Neural crest cell (in vitro differentiated cells): ENCODE results near the gene NTM. TPM values are rescaled to one million over a fixed set of nuclear protein-coding genes. Genes with fewer than 3 reads are reported as not detected.

ENCODE experiments used
- DNase-seq: peaks from one replicate; pipeline ENCODE4 v3.0.0; 2021; ENCODE audit warnings: low read depth, mixed read lengths, low spot score
- H3K27ac Mint-ChIP-seq: one replicate; pipeline ENCODE4 v1.8.0; 2021; ENCODE audit warnings: mild to moderate bottlenecking, mixed read lengths; ENCODE audit not compliant: unreplicated experiment
- H3K27me3 Mint-ChIP-seq: 2 replicates; pipeline ENCODE4 v1.8.0; 2021; ENCODE audit warnings: low read depth, mild to moderate bottlenecking, mixed read lengths
- H3K36me3 Mint-ChIP-seq: 2 replicates; pipeline ENCODE4 v1.8.0; 2021; ENCODE audit warnings: low read depth, mild to moderate bottlenecking, mixed read lengths
- H3K4me1 Mint-ChIP-seq: 2 replicates; pipeline ENCODE4 v1.8.0; 2021; ENCODE audit warnings: mixed read lengths
- H3K4me3 Mint-ChIP-seq: one replicate; pipeline ENCODE4 v1.8.0; 2021; ENCODE audit warnings: mild to moderate bottlenecking, mixed read lengths
- H3K9me3 Mint-ChIP-seq: 2 replicates; pipeline ENCODE4 v1.8.0; 2021; ENCODE audit warnings: mixed read lengths
- total RNA-seq: library from RNA; stranded (reverse); gene quantifications from 2 replicates; pipeline ENCODE4 v1.2.1, GENCODE V29; 2021
- TF ChIP-seq, protein P1 (sequence below): fragments of 200-600 bp; sonication (generic); conservative IDR thresholded peaks from 2 replicates; pipeline ENCODE4 v1.5.0; 2021; ENCODE audit warnings: antibody characterized with exemption, mild to moderate bottlenecking

Gene NTM
- total RNA-seq, 1 donor from 2014 or later, result 11.3 TPM

DNA sequence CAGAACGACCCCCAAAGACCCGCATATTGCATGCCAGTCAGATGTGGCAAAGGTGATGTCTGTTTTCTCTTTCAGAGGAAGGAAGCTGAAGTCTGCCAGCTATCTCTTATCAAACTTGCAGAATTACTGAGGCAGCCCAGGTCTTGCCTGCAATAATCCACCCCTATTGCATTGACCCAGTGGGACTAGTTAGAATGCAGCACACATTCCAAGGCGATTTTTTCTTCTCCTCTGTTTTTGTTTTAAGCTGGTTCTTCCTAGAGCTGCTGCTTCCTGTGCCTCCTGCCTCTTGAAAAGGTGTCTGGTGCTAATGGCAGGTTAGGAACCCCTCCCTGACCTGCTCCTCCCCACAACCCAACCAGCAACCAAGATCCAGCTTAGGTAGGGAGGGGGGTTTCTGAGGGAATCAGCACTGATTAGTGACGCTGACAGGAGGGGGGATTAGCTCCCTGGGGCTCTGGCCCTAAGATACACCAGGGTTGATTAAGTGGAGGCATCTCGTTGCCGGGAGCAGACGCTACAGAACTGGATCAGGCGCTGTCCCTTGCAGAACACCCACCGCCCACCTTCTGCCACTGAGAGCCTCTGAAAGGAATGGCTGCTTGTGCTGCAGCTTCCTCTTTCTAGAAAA is 2.8 kb downstream of the NTM start:
- no peak for DNase-seq
- TF ChIP-seq, protein P1, sequence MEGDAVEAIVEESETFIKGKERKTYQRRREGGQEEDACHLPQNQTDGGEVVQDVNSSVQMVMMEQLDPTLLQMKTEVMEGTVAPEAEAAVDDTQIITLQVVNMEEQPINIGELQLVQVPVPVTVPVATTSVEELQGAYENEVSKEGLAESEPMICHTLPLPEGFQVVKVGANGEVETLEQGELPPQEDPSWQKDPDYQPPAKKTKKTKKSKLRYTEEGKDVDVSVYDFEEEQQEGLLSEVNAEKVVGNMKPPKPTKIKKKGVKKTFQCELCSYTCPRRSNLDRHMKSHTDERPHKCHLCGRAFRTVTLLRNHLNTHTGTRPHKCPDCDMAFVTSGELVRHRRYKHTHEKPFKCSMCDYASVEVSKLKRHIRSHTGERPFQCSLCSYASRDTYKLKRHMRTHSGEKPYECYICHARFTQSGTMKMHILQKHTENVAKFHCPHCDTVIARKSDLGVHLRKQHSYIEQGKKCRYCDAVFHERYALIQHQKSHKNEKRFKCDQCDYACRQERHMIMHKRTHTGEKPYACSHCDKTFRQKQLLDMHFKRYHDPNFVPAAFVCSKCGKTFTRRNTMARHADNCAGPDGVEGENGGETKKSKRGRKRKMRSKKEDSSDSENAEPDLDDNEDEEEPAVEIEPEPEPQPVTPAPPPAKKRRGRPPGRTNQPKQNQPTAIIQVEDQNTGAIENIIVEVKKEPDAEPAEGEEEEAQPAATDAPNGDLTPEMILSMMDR, result no peak
- H3K4me3 Mint-ChIP-seq, result no peak overlapping the region

DNA sequence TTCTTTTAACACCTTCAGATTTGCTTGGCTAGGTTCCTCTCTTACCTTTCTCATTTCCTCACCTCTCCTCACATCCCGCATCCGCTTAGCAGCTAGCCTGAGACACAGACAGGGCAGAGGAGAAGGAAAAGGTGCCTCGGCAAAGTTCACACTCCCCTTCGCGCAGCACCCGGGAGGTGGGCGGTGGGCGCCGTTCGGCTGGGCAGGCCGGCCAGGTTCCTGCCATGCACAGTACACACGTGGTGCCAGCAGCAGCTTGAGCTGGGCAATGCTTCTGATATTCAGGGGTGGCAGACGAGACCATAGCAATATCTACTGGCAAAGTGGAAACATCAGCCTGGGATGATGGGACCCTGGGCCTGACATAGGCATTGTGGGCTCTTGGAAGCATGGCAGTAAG is 3.3 kb downstream of the NTM start:
- H3K9me3 Mint-ChIP-seq, result no peaks in the 10 kb centered on the region
- TF ChIP-seq, protein P1, result no peak
- H3K4me3 Mint-ChIP-seq, result no peak overlapping the region
- no peaks in the 10 kb centered on the region for H3K27me3 Mint-ChIP-seq
- no peak for DNase-seq
- no peak overlapping the region for H3K27ac Mint-ChIP-seq
- H3K4me1 Mint-ChIP-seq, result peaks cover 10% of the 10 kb centered on the region
- no peaks in the 10 kb centered on the region for H3K36me3 Mint-ChIP-seq

More for the DNA sequence above, 2.8 kb downstream of the NTM start:
- peaks cover 10% of the 10 kb centered on the region for H3K4me1 Mint-ChIP-seq
- no peaks in the 10 kb centered on the region for H3K9me3 Mint-ChIP-seq
- H3K27me3 Mint-ChIP-seq, result no peaks in the 10 kb centered on the region
- H3K27ac Mint-ChIP-seq, result no peak overlapping the region
- no peaks in the 10 kb centered on the region for H3K36me3 Mint-ChIP-seq

DNA sequence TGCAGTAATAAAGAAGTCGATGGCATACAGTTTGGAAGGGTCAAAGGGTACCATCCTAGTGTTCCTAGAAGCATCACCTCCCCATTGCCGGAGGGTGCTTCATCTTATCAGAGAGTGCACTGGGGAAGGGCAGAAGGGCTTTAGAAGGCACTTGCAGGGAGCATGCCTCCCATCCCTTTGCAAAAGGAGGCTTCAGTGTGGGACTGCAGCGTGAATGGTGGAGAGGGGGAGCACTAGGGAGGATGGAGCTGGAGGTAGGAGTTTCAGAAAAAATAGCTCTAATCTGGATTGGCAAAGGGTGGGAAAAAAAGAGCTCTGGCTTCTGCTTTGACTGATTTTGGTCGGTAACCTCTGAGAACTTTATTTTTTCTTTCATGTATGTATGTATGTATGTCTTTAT is 5.0 kb downstream of the NTM start:
- H3K27ac Mint-ChIP-seq, result no peak overlapping the region
- TF ChIP-seq, protein P1, result no peak
- DNase-seq, result no peak
- H3K36me3 Mint-ChIP-seq, result no peaks in the 10 kb centered on the region
- H3K4me3 Mint-ChIP-seq, result no peak overlapping the region
- H3K9me3 Mint-ChIP-seq, result no peaks in the 10 kb centered on the region
- H3K27me3 Mint-ChIP-seq, result no peaks in the 10 kb centered on the region
- H3K4me1 Mint-ChIP-seq, result peaks cover 10% of the 10 kb centered on the region

DNA sequence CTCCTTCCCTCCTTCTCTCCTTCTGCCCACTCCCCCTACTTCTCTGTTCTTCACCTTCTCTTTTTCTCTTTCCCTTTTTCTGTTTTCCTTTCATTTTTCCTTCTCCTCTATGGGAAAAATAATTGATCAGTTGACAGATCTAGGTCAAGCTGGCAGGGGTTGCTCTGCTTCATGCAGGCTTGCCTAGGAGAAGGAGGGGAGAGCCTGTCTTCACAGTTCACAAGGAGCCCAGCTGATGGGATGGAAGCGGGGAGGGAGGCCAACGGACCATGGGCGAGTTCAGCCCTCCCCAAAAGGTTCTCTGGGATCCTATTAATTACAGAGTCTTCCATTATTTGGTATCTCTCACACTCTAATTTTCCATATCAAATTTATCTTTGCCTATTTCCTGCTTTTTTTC is 5.5 kb downstream of the NTM start:
- Mint-ChIP-seq H3K4me3 (no peak overlapping the region), H3K9me3 (no peaks in the 10 kb centered on the region), H3K27ac (no peak overlapping the region), H3K4me1 (peaks cover 10% of the 10 kb centered on the region), H3K36me3 (no peaks in the 10 kb centered on the region), H3K27me3 (no peaks in the 10 kb centered on the region)
- no peak for DNase-seq
- TF ChIP-seq, protein P1, result no peak

DNA sequence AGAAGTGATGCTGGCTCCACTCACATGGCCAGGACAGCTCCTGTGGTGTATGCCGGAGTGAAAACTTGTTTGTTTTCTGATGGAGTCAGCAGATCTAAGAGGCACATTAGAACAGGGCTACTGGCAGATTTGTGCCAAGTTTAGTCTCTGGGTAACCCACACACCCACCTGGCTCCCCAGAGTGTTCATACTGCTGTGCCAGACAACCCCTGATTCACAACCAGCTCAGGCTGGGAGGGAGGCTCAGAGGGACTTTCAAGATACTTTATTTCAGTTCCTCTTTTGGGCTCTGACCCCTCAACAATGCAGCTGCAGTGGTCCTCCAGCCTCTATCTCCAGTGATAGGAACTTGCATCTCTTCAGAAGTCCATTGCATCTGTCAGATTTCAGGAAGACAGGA is 8.5 kb downstream of the NTM start:
- no peak for DNase-seq
- H3K36me3 Mint-ChIP-seq, result no peaks in the 10 kb centered on the region
- H3K9me3 Mint-ChIP-seq, result no peaks in the 10 kb centered on the region
- no peak overlapping the region for H3K27ac Mint-ChIP-seq
- TF ChIP-seq, protein P1, result no peak
- no peak overlapping the region for H3K4me3 Mint-ChIP-seq
- no peaks in the 10 kb centered on the region for H3K27me3 Mint-ChIP-seq
- H3K4me1 Mint-ChIP-seq, result peaks cover 10% of the 10 kb centered on the region
